CMK (cell line): ENCODE results near the gene STN1.

Experiments
- DNase-seq: peaks from one replicate; pipeline ENCODE4 v3.0.0-alpha.2; 2010; ENCODE audit warnings: low read depth

STN1 gene

GRCh38 chr10:103929381-103929921 is 11.5 kb upstream of the STN1 start:
- no peak for DNase-seq

GRCh38 chr10:103928784-103929183 is 10.8 kb upstream of the STN1 start:
- DNase-seq, result no peak

GRCh38 chr10:103926722-103927319 is 8.8 kb upstream of the STN1 start:
- DNase-seq, result no peak

GRCh38 chr10:103925591-103925990 is 7.6 kb upstream of the STN1 start:
- DNase-seq, result no peak

- DNase-seq, result no peak
Observed at GRCh38 chr10:103923502-103923901, 5.5 kb upstream of the STN1 start.

- no peak for DNase-seq
Observed at GRCh38 chr10:103922659-103923058, 4.7 kb upstream of the STN1 start.

- DNase-seq, result peak; percentile 87
Observed at GRCh38 chr10:103921750-103922195, 3.8 kb upstream of the STN1 start.

GRCh38 chr10:103921248-103921647 is 3.3 kb upstream of the STN1 start:
- no peak for DNase-seq

GRCh38 chr10:103919648-103920025 is 1.7 kb upstream of the STN1 start:
- DNase-seq, result no peak

GRCh38 chr10:103917302-103918052 is 507 bp downstream of the STN1 start:
- DNase-seq, result no peak

- DNase-seq, result no peak
Observed at GRCh38 chr10:103916876-103917275, 1.1 kb downstream of the STN1 start.

GRCh38 chr10:103916254-103916653 is 1.7 kb downstream of the STN1 start:
- DNase-seq, result no peak

GRCh38 chr10:103915796-103916195 is 2.2 kb downstream of the STN1 start:
- DNase-seq, result peak; percentile 62

- no peak for DNase-seq
Observed at GRCh38 chr10:103912759-103913158, 5.2 kb downstream of the STN1 start.

- no peak for DNase-seq
Observed at GRCh38 chr10:103911021-103911459, 6.9 kb downstream of the STN1 start.

GRCh38 chr10:103910442-103911012 is 7.5 kb downstream of the STN1 start:
- no peak for DNase-seq

GRCh38 chr10:103905441-103905840 is 12.5 kb downstream of the STN1 start:
- DNase-seq, result no peak

GRCh38 chr10:103901299-103901698 is 16.7 kb downstream of the STN1 start:
- DNase-seq, result no peak

- no peak for DNase-seq
Observed at GRCh38 chr10:103899312-103899711, 18.7 kb downstream of the STN1 start.

GRCh38 chr10:103897241-103897774 is 20.7 kb downstream of the STN1 start:
- no peak for DNase-seq

- no peak for DNase-seq
Observed at GRCh38 chr10:103896225-103896624, 21.8 kb downstream of the STN1 start.

GRCh38 chr10:103895411-103896186 is 22.4 kb downstream of the STN1 start:
- no peak for DNase-seq
